WTC11 (cell line): ENCODE measurements around the gene NDUFS6. TPM values are rescaled to one million over a fixed set of nuclear protein-coding genes. Genes with fewer than 3 reads are reported as not detected.

Source experiments
- ATAC-seq: fragments of 200-7000 bp; cut with Tn5 transposase; 2 replicates; pipeline ENCODE4 v1.10.0; 2021; ENCODE audit warnings: mild to moderate bottlenecking, moderate library complexity
- CTCF ChIA-PET: fragments of 300-600 bp; sonication (Branson Sonifier 250); formaldehyde crosslinking; loops from one replicate; lab custom pipeline; 2021; ENCODE audit warnings: antibody characterized with exemption; lab: Charles Lee
- POLR2A ChIA-PET: fragments of 350-600 bp; sonication (Branson Sonifier 250); formaldehyde crosslinking; loops from one replicate; lab custom pipeline; 2021; ENCODE audit warnings: antibody characterized with exemption; lab: Charles Lee
- DNase-seq: peaks from one replicate; pipeline ENCODE4 v3.0.0; 2021; ENCODE audit warnings: low spot score
- H3K27ac Mint-ChIP-seq: 2 replicates; pipeline ENCODE4 v1.8.0; 2021; ENCODE audit warnings: mixed read lengths
- H3K27me3 Mint-ChIP-seq: 2 replicates; pipeline ENCODE4 v1.8.0; 2021; ENCODE audit warnings: low read depth, mild to moderate bottlenecking, moderate library complexity, mixed read lengths
- H3K36me3 Mint-ChIP-seq: 2 replicates; pipeline ENCODE4 v1.8.0; 2021; ENCODE audit warnings: mixed read lengths
- H3K4me1 Mint-ChIP-seq: 2 replicates; pipeline ENCODE4 v1.8.0; 2022; ENCODE audit warnings: mixed read lengths
- H3K4me3 Mint-ChIP-seq: 2 replicates; pipeline ENCODE4 v1.8.0; 2021; ENCODE audit warnings: mild to moderate bottlenecking, moderate library complexity, mixed read lengths
- H3K9me3 Mint-ChIP-seq: 2 replicates; pipeline ENCODE4 v1.8.0; 2021; ENCODE audit warnings: mixed read lengths
- ARID4B ChIP-seq: sonication (generic); formaldehyde crosslinking; IDR thresholded peaks from 2 replicates; pipeline ENCODE4 v1.8.0; 2023; ENCODE audit warnings: missing genetic modification reagents, mild to moderate bottlenecking, borderline replicate concordance
- ATF3 ChIP-seq: sonication (generic); formaldehyde crosslinking; conservative IDR thresholded peaks from 2 replicates; pipeline ENCODE4 v1.8.1; 2022; ENCODE audit warnings: mild to moderate bottlenecking, missing genetic modification reagents
- ETV6 ChIP-seq: sonication (generic); formaldehyde crosslinking; IDR thresholded peaks from 2 replicates; pipeline ENCODE4 v1.8.1; 2022; ENCODE audit warnings: mild to moderate bottlenecking, missing genetic modification reagents
- FOXP1 ChIP-seq: sonication (generic); formaldehyde crosslinking; IDR thresholded peaks from 2 replicates; pipeline ENCODE4 v1.8.0; 2022; ENCODE audit warnings: missing genetic modification reagents, mild to moderate bottlenecking, moderate library complexity, borderline replicate concordance
- JAZF1 ChIP-seq: fragments of 250-450 bp; sonication (Bioruptor Pico); IDR thresholded peaks from 2 replicates; pipeline ENCODE4 v1.9.0; 2021; ENCODE audit warnings: moderate library complexity, mild to moderate bottlenecking, inconsistent platforms
- NFYB ChIP-seq: sonication (generic); formaldehyde crosslinking; conservative IDR thresholded peaks from 2 replicates; pipeline ENCODE4 v1.8.0; 2022; ENCODE audit warnings: low read depth, missing genetic modification reagents
- PRDM15 ChIP-seq: sonication (generic); formaldehyde crosslinking; IDR thresholded peaks from 2 replicates; pipeline ENCODE4 v1.8.0; 2022; ENCODE audit warnings: missing genetic modification reagents
- PRRX2 ChIP-seq: fragments of 250-450 bp; sonication (Bioruptor Pico); IDR thresholded peaks from 2 replicates; pipeline ENCODE4 v1.8.0; 2021; ENCODE audit warnings: mild to moderate bottlenecking
- STAT6 ChIP-seq: sonication (generic); formaldehyde crosslinking; conservative IDR thresholded peaks from 2 replicates; pipeline ENCODE4 v1.8.1; 2023; ENCODE audit warnings: mild to moderate bottlenecking, low read depth, missing genetic modification reagents, moderate library complexity
- USF2 ChIP-seq: sonication (generic); formaldehyde crosslinking; IDR thresholded peaks from 2 replicates; pipeline ENCODE4 v1.8.1; 2023; ENCODE audit warnings: mild to moderate bottlenecking, missing genetic modification reagents, moderate library complexity
- ZBTB21 ChIP-seq: sonication (generic); formaldehyde crosslinking; IDR thresholded peaks from 2 replicates; pipeline ENCODE4 v1.8.1; 2023; ENCODE audit warnings: mild to moderate bottlenecking, missing genetic modification reagents, borderline replicate concordance
- ZBTB43 ChIP-seq: sonication (generic); formaldehyde crosslinking; IDR thresholded peaks from 2 replicates; pipeline ENCODE4 v1.8.1; 2023; ENCODE audit warnings: mild to moderate bottlenecking, missing genetic modification reagents
- ZNF121 ChIP-seq: sonication (generic); formaldehyde crosslinking; IDR thresholded peaks from 2 replicates; pipeline ENCODE4 v1.8.0; 2023; ENCODE audit warnings: missing genetic modification reagents
- ZNF232 ChIP-seq: sonication (generic); formaldehyde crosslinking; IDR thresholded peaks from 2 replicates; pipeline ENCODE4 v1.8.0; 2022; ENCODE audit warnings: mild to moderate bottlenecking, missing genetic modification reagents
- ZNF423 ChIP-seq: fragments of 250-450 bp; sonication (Bioruptor Pico); IDR thresholded peaks from 2 replicates; pipeline ENCODE4 v2.1.2; 2022; ENCODE audit warnings: mild to moderate bottlenecking, moderate library complexity
- total RNA-seq: library from RNA; stranded (reverse); gene quantifications from 3 replicates; pipeline ENCODE4 v1.2.3, GENCODE V29; 2021
- TF ChIP-seq, protein P1 (sequence below): fragments of 200-600 bp; IDR thresholded peaks from 2 replicates; pipeline ENCODE4 v1.8.0; 2022; ENCODE audit warnings: antibody characterized with exemption

NDUFS6 gene
- total RNA-seq, 1 experiment from 2014 or later = 84.3 TPM

DNA sequence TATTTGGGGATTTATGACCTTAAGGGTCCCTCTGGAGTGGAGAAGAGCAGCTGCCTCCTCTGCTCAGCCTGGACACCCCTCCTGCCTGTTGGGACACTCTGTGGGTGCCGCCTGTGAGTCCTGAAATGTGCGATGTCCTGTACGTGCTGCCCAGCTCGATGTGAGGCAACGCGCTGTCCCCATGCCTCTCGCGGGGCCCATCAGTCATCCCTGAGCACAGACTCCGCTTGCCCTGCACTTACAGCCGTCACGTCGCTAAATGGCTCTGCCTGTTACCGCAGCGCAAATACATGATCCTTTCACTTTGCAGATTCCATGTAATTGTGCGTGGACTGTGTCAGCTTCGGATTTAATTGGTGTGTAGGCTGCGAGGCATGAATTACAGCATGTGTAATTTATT is 54.4 kb downstream of the NDUFS6 start (continued):
- TF ChIP-seq ARID4B (CRISPR knock-in tag) (no peak), NFYB (CRISPR knock-in tag) (no peak), ZBTB21 (CRISPR knock-in tag) (no peak), ZBTB43 (CRISPR knock-in tag) (no peak), ATF3 (CRISPR knock-in tag) (no peak), USF2 (no peak), ZNF423 (CRISPR knock-in tag) (no peak), ETV6 (CRISPR knock-in tag) (no peak), FOXP1 (CRISPR knock-in tag) (no peak), PRDM15 (CRISPR knock-in tag) (no peak)
- TF ChIP-seq, protein P1, sequence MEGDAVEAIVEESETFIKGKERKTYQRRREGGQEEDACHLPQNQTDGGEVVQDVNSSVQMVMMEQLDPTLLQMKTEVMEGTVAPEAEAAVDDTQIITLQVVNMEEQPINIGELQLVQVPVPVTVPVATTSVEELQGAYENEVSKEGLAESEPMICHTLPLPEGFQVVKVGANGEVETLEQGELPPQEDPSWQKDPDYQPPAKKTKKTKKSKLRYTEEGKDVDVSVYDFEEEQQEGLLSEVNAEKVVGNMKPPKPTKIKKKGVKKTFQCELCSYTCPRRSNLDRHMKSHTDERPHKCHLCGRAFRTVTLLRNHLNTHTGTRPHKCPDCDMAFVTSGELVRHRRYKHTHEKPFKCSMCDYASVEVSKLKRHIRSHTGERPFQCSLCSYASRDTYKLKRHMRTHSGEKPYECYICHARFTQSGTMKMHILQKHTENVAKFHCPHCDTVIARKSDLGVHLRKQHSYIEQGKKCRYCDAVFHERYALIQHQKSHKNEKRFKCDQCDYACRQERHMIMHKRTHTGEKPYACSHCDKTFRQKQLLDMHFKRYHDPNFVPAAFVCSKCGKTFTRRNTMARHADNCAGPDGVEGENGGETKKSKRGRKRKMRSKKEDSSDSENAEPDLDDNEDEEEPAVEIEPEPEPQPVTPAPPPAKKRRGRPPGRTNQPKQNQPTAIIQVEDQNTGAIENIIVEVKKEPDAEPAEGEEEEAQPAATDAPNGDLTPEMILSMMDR = no peak

DNA sequence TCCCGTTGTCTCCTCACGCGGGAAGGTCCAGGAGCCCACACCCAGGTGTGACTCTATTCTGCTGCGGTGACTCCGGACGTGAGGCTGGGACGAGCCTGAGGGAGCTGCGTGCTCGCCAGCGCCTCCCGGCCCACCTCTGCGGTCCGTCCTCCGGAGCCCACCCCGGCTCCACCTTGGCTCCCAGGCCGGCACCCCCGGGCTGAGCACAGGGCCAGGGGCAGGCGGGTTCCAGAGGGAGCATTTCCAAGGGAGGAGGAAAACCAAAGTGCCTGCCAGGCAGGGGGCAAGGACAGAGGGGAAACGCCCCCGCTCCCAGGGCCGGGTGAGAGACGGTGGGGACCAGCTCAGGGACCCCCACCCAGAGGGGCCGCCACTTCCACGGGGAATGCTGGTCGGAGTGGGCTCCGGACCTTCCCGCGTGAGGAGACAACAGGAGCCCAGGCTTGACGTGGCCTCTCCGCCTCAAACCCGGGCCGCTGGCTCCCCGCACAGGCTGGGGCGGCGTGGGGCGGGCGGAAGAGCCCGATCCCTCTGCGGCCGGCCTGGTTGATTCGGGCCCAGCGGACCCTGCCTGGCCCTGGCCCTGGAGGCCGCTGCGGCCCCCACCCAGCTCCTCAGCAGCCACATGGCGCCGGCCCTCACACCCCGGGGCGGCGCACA is 55.5 kb downstream of the NDUFS6 start:
- CTCF ChIA-PET = no interaction called here
- no peak overlapping the region for H3K27ac Mint-ChIP-seq
- DNase-seq (no peak), ATAC-seq (peak; percentile 52; the same call in 1 of the 2 replicates)
- POLR2A ChIA-PET = no interaction called here
- no peak for TF ChIP-seq ETV6 (CRISPR knock-in tag)
- no peak for TF ChIP-seq ZNF121 (CRISPR knock-in tag)
- TF ChIP-seq STAT6 = no peak
- TF ChIP-seq JAZF1 (CRISPR knock-in tag) = no peak
- no peak for TF ChIP-seq PRRX2 (CRISPR knock-in tag)
- no peak for TF ChIP-seq ZNF232 (CRISPR knock-in tag)
- no peaks in the 10 kb centered on the region for H3K36me3 Mint-ChIP-seq
- H3K4me1 Mint-ChIP-seq = peaks cover 6% of the 10 kb centered on the region
- H3K4me3 Mint-ChIP-seq = no peak overlapping the region
- no peaks in the 10 kb centered on the region for H3K9me3 Mint-ChIP-seq
- H3K27me3 Mint-ChIP-seq = peaks cover 24% of the 10 kb centered on the region
